GM19238 (cell line): ENCODE results near the gene GOLGA1.
A peak's percentile ranks its signal among the peaks of the same experiment; 100 is the strongest.
"Not testable (repeated sequence)": the region's sequence is repeated elsewhere in the genome, so short reads cannot be mapped to it uniquely, and the experiment has no call there.

Experiments used
- DNase-seq: peaks from one replicate; pipeline ENCODE4 v3.0.0; 2011; ENCODE audit warnings: low spot score; ENCODE audit not compliant: insufficient read length

GOLGA1 gene

GRCh38 chr9:124941679-124942561 lies 1.0 kb upstream of the GOLGA1 start:
- peak; percentile 5 for DNase-seq

GRCh38 chr9:124940521-124940893 lies 376 bp downstream of the GOLGA1 start:
- DNase-seq = peak; percentile 30

- DNase-seq = no peak
Measured at GRCh38 chr9:124939944-124940343, 939 bp downstream of the GOLGA1 start.

- DNase-seq = no peak
Measured at GRCh38 chr9:124934290-124934689, 6.6 kb downstream of the GOLGA1 start.

- no peak for DNase-seq
Measured at GRCh38 chr9:124932333-124932732, 8.6 kb downstream of the GOLGA1 start.

- DNase-seq = no peak
Measured at GRCh38 chr9:124929464-124929863, 11.4 kb downstream of the GOLGA1 start.

- DNase-seq = no peak
Measured at GRCh38 chr9:124928116-124928515, 12.8 kb downstream of the GOLGA1 start.

GRCh38 chr9:124920394-124920793 lies 20.5 kb downstream of the GOLGA1 start:
- not testable (repeated sequence) for DNase-seq

GRCh38 chr9:124914753-124915405 lies 26.0 kb downstream of the GOLGA1 start:
- no peak for DNase-seq

- no peak for DNase-seq
Measured at GRCh38 chr9:124913378-124913777, 27.5 kb downstream of the GOLGA1 start.

GRCh38 chr9:124911766-124912165 lies 29.1 kb downstream of the GOLGA1 start:
- DNase-seq = no peak

- DNase-seq = no peak
Measured at GRCh38 chr9:124908098-124908497, 32.8 kb downstream of the GOLGA1 start.

- DNase-seq = no peak
Measured at GRCh38 chr9:124906966-124907365, 33.9 kb downstream of the GOLGA1 start.

GRCh38 chr9:124899845-124900244 lies 41.0 kb downstream of the GOLGA1 start:
- no peak for DNase-seq

GRCh38 chr9:124897570-124898460 lies 43.1 kb downstream of the GOLGA1 start:
- DNase-seq = no peak

- no peak for DNase-seq
Measured at GRCh38 chr9:124894741-124895170, 46.1 kb downstream of the GOLGA1 start.

GRCh38 chr9:124894035-124894740 lies 46.7 kb downstream of the GOLGA1 start:
- DNase-seq = no peak

GRCh38 chr9:124890179-124890578 lies 50.7 kb downstream of the GOLGA1 start:
- no peak for DNase-seq

- DNase-seq = no peak
Measured at GRCh38 chr9:124889006-124889405, 51.9 kb downstream of the GOLGA1 start.

- DNase-seq = no peak
Measured at GRCh38 chr9:124887832-124888231, 53.1 kb downstream of the GOLGA1 start.

GRCh38 chr9:124886866-124887492 lies 53.9 kb downstream of the GOLGA1 start:
- no peak for DNase-seq
